Measurements from ENCODE around the gene IER5L.
"Not testable (repeated sequence)": the region's sequence is repeated elsewhere in the genome, so short reads cannot be mapped to it uniquely, and the experiment has no call there.

IER5L gene

GRCh38 chr9:129139993-129140396, 38.1 kb downstream of the IER5L start:
- peak; percentile 38 to 65 (median 63) for DNase-seq (ENCODE audit: low read depth in 3 of 3, low spot score in 1 of 3)

DNA sequence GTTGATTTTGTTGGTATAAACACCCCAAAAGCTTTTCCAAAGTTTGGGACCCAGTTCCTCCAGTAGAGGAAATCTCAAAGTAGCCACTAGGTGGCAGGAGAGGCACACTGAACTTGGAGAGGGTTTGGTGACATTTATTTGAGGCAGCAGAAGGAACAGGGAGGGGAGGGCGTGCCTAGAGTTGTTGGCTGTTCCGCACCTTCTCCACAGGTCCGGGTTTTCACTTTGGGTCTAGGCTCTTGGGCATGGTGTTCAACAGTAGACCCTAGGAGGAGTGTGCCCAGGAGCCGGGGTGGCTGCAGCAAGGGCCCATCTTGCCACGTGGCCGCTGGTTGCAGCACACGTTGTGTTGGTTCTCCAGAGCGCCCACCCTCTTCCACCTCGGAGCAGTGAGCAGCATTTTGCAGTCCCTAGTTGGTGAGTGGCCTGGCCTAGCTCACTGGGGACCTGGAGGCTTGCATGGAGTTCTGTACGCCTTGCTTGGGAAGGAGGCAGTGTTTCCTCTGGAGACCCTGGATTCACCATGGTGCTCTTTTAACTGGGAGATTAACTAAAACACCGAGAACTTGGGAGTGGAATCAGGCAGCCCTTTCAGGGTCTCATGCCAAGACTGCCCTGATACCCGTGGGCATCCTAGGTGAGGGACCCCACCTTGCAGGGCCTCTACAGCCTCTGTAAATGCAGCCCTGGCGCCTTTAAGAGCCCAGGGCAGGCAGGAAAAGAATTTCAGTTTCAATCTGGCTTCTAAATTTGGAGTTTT, 38.6 kb downstream of the IER5L start:
- DNase-seq (ENCODE audit: low read depth in 3 of 3, low spot score in 1 of 3) = peak; percentile 35 to 55 (median 44)

GRCh38 chr9:129138476-129139232, 39.4 kb downstream of the IER5L start:
- no peak for DNase-seq (ENCODE audit: low read depth in 3 of 3, low spot score in 1 of 3)

DNA sequence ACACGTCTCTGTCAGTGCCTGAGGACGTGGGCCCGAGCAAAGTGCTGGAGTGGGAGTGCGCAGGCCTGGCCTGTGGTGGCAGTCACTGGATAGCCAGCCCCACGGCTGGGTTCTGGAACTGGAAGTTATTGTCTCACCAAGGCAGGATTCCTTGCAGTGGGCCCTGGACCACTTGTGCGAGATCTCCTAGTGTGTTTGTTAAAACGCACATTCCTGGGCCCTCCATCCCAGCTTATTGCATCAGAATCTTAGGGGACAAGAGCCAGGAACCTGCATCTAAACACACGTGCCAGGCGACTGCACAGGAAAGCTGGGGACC, 40.0 kb downstream of the IER5L start:
- no peak for DNase-seq (ENCODE audit: low read depth in 3 of 3, low spot score in 1 of 3)

DNA sequence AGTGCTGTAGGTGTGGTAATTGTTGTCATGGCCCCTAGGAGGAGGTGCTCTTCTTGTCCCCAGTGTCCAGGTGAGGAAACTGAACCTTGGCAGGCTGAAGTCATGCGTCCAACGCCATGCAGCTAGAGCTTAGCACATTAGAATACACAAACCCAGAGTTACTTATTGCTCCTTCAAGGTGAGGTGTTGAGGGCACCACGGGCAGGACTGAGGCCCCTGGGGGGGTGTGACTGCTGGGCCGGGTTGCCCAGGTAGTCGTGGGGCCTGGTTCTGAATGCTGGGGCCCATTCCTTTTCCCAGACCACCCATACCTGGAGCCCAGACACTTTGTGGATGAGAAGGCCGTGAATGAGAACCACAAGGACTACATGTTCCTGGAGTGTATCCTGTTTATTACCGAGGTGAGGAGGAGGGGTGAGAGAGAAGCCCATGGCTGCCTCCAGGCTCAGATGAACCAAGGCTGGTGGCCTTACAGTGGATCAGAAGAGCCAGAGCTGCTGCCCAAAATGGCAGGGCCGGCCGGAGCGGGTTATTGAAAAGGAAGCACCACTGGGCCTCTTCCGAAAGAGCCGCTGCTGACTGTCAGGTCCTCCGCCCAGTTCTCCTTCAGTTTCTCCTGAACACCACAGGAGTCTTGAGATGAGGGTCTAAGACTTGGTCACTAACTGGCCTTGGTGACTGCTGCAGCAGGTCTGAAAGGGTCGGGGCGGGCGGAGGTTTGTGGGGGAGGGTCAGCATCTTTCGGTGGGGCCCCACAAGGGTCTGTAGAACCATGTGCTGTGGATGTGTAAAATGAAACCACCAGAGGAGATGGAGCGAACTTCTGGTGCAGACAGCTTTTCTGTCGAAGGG, 40.5 kb downstream of the IER5L start:
- no peak for DNase-seq (ENCODE audit: low read depth in 3 of 3, low spot score in 1 of 3)

DNA sequence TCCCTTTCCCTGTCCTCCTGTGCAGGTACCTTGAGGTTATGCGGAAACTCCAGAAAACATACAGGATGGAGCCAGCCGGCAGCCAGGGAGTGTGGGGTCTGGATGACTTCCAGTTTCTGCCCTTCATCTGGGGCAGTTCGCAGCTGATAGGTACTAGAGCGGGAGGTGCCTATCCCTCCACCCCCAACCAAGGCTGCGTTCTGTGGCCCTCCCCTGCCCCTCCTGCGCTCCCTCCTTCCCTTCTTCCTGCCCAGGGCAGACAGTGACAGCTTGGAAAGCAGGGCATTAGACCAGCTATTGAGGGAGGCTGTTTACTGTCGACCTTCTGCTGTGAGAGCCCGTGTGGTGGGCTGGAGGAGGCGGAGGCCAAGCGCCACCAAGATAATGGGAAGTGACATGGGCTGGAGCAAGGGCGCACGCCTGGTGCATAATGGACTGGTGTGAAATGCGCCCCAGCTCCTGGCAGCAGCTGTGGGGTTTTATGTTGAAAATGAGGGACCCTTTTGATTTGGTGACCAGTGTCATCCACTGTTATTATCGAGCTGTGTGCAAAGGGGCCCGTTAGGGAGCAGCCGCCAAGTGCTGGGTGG, 41.5 kb downstream of the IER5L start:
- no peak for DNase-seq (ENCODE audit: low read depth in 3 of 3, low spot score in 1 of 3)

- no peak for DNase-seq (ENCODE audit: low read depth in 3 of 3, low spot score in 1 of 3)
These were observed 42.6 kb downstream of the IER5L start for GRCh38 chr9:129135476-129135875.

DNA sequence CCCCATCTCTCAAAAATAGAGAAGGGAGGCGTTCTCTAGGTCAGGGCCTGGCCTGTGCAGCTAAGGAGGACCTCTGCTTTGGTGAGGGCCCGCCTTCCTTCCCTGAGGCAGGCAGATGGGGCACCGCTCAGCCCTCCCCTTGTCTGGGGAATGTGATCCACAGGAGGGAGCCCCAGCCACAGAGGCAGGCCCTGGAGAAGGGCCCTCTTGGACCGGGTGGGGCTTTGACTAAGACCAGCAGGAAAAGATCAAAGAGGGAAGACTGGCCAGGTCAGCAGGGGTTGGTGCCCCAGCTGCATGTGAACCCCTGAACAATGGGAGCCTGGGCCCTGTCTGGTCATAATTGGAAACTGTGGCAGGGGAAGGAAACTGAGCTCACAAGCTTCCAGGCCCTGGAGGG, 45.0 kb downstream of the IER5L start:
- no peak for DNase-seq (ENCODE audit: low read depth in 3 of 3, low spot score in 1 of 3)

GRCh38 chr9:129131300-129132145, 46.5 kb downstream of the IER5L start:
- DNase-seq (ENCODE audit: low read depth in 3 of 3, low spot score in 1 of 3) = peak; percentile 63 to 78 (median 71)

- no peak for DNase-seq (ENCODE audit: low read depth in 3 of 3, low spot score in 1 of 3)
These were observed 47.3 kb downstream of the IER5L start for GRCh38 chr9:129130791-129131190.

- not testable (repeated sequence) for DNase-seq (ENCODE audit: low read depth in 3 of 3, low spot score in 1 of 3)
These were observed 47.8 kb downstream of the IER5L start for GRCh38 chr9:129130271-129130670.

DNA sequence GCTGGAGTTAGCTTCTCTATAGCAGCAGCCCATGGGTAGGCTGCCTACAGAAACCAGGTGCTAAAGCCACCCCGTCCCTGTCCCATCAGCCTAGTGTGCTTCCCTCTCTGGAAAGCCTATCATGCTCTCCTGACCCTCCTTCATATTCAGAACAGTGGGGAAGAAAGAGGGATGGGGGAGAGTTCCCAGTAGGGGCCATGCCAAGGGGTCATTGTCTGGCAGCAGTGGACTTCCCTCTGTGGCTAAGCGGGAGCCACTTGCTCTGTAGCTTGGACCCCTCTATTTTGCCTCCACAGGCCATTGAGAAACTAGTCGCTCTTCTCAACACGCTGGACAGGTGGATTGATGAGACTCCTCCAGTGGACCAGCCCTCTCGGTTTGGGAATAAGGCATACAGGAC, 49.4 kb downstream of the IER5L start:
- no peak for DNase-seq (ENCODE audit: low read depth in 3 of 3, low spot score in 1 of 3)

DNA sequence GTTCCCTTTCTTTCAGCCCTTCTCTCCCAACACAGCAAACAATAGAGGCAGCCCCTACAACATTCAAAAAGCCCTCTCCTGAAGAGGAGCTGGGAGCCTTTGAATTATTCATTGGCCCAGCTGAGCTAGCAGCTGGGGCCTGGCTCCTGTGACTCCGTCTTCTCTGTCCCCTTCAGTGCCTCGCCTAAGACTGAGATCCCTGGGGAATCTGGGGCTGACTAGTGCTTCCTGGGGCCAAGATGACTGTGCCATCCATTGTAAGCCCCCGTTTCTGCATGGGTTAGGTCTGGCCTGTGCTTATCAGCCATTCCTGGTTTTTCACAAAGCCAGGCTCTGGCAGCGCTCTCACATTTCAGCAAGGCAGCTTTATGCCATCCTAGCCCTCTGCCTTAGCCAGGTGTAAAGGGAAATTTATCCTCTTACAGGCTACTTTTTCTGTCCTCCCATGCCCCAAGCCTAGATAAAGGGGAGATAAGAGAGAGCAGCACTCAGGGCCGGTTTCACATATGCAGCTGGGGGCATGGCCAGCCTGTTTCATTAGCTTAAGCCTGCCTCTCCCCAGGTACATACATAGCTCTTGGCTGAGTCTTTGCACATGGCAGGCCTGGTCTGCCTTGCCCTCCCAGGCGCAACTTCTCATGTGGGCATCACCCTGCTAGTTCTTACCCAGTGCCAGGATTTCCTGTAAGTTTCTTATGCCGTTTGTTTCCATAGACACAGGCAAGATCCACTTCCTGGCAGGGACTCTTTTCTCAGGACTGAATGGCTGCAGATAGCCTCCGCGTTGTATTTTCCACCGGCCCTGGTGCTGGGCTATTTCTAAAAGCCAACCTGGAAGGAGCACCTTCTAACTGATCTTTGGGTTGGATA, 51.1 kb downstream of the IER5L start:
- DNase-seq (ENCODE audit: low read depth in 3 of 3, low spot score in 1 of 3) = no peak
